ENCODE data around the gene TPO.
"Not testable (repeated sequence)": the region's sequence is repeated elsewhere in the genome, so short reads cannot be mapped to it uniquely, and the experiment has no call there.

Gene TPO

GRCh38 chr2:1514391-1515072 is 101.3 kb downstream of the TPO start:
- no peak for DNase-seq (ENCODE audit: low read depth)
- TF ChIP-seq CTCF (IDR thresholded peaks at IDR 0.05; ENCODE audit: insufficient read depth, low read depth, low read length, missing control alignments): no peak

GRCh38 chr2:1515073-1515430 is 101.8 kb downstream of the TPO start:
- H3K4me3 ChIP-seq (ENCODE audit: low read depth, low read length): no peak overlapping the region
- DNase-seq (ENCODE audit: low read depth): no peak
- no peak for TF ChIP-seq CTCF (IDR thresholded peaks at IDR 0.05; ENCODE audit: insufficient read depth, low read depth, low read length, missing control alignments)

More at GRCh38 chr2:1514391-1515072, 101.3 kb downstream of the TPO start:
- H3K4me3 ChIP-seq (ENCODE audit: low read depth, low read length): no peak overlapping the region

GRCh38 chr2:1515986-1516797 is 102.9 kb downstream of the TPO start:
- no peak for TF ChIP-seq CTCF (IDR thresholded peaks at IDR 0.05; ENCODE audit: insufficient read depth, low read depth, low read length, missing control alignments)
- H3K4me3 ChIP-seq (ENCODE audit: low read depth, low read length): no peak overlapping the region
- DNase-seq (ENCODE audit: low read depth): no peak

GRCh38 chr2:1516798-1517060 is 103.5 kb downstream of the TPO start:
- no peak for TF ChIP-seq CTCF (IDR thresholded peaks at IDR 0.05; ENCODE audit: insufficient read depth, low read depth, low read length, missing control alignments)

GRCh38 chr2:1517291-1517690 is 104.0 kb downstream of the TPO start:
- not testable (repeated sequence) for H3K4me3 ChIP-seq (ENCODE audit: low read depth, low read length); DNase-seq (ENCODE audit: low read depth)

More at GRCh38 chr2:1516798-1517060, 103.5 kb downstream of the TPO start:
- DNase-seq (ENCODE audit: low read depth): no peak
- no peak overlapping the region for H3K4me3 ChIP-seq (ENCODE audit: low read depth, low read length)

GRCh38 chr2:1517786-1518185 is 104.5 kb downstream of the TPO start:
- no peak for TF ChIP-seq CTCF (IDR thresholded peaks at IDR 0.05; ENCODE audit: insufficient read depth, low read depth, low read length, missing control alignments)
- no peak overlapping the region for H3K4me3 ChIP-seq (ENCODE audit: low read depth, low read length)
- no peak for DNase-seq (ENCODE audit: low read depth)

GRCh38 chr2:1518331-1518803 is 105.1 kb downstream of the TPO start:
- no peak for TF ChIP-seq CTCF (IDR thresholded peaks at IDR 0.05; ENCODE audit: insufficient read depth, low read depth, low read length, missing control alignments)
- H3K4me3 ChIP-seq (ENCODE audit: low read depth, low read length): no peak overlapping the region
- DNase-seq (ENCODE audit: low read depth): no peak
